Measurements from ENCODE around the gene ABHD16B. TPM values are rescaled to one million over a fixed set of nuclear protein-coding genes. Genes with fewer than 3 reads are reported as not detected.

ABHD16B gene
- total RNA-seq, 1 experiment from 2014 or later = 0.24 TPM

GRCh38 chr20:63890616-63891015, 29.3 kb downstream of the ABHD16B start:
- no peak for TF ChIP-seq CTCF (IDR thresholded peaks at IDR 0.05; ENCODE audit: unreplicated experiment)
- intact Hi-C loops (cut with micrococcal nuclease; ENCODE audit: unreplicated experiment) = loop anchor here (10.0 kb wide), 1 partner anchor 164 kb away; no protein-coding TSS in a partner anchor
- Mint-ChIP-seq H3K4me1 (ENCODE audit: low read depth, unreplicated experiment) (peaks cover 25% of the 10 kb centered on the region), H3K27me3 (ENCODE audit: unreplicated experiment) (no peaks in the 10 kb centered on the region), H3K36me3 (ENCODE audit: insufficient read depth, unreplicated experiment) (peaks cover 85% of the 10 kb centered on the region), H3K4me3 (ENCODE audit: low read depth, unreplicated experiment) (no peak overlapping the region), H3K9me3 (ENCODE audit: low read depth, unreplicated experiment) (no peaks in the 10 kb centered on the region), H3K27ac (ENCODE audit: unreplicated experiment) (no peak overlapping the region)
- BruUV-seq (replicated peaks) = no TSS peak
- no peak for DNase-seq
- CTCF ChIA-PET = interaction anchor here (0.7 kb wide), 1 partner anchor 130 kb away, joined by 3 read pairs; no protein-coding TSS in a partner anchor

GRCh38 chr20:63891061-63892002, 30.0 kb downstream of the ABHD16B start:
- Mint-ChIP-seq H3K4me1 (ENCODE audit: low read depth, unreplicated experiment) (peaks cover 30% of the 10 kb centered on the region), H3K27ac (ENCODE audit: unreplicated experiment) (no peak overlapping the region), H3K9me3 (ENCODE audit: low read depth, unreplicated experiment) (no peaks in the 10 kb centered on the region), H3K4me3 (ENCODE audit: low read depth, unreplicated experiment) (no peak overlapping the region), H3K36me3 (ENCODE audit: insufficient read depth, unreplicated experiment) (peaks cover 85% of the 10 kb centered on the region), H3K27me3 (ENCODE audit: unreplicated experiment) (no peaks in the 10 kb centered on the region)
- no peak for TF ChIP-seq CTCF (IDR thresholded peaks at IDR 0.05; ENCODE audit: unreplicated experiment)
- CTCF ChIA-PET = no interaction called here
- intact Hi-C loops (cut with micrococcal nuclease; ENCODE audit: unreplicated experiment) = loop anchor here (10.0 kb wide), 1 partner anchor 163 kb away; no protein-coding TSS in a partner anchor
- BruUV-seq (replicated peaks) = TSS peak; percentile 39
- DNase-seq = no peak

GRCh38 chr20:63892402-63892801, 31.1 kb downstream of the ABHD16B start:
- TF ChIP-seq CTCF (IDR thresholded peaks at IDR 0.05; ENCODE audit: unreplicated experiment) = no peak
- Mint-ChIP-seq H3K9me3 (ENCODE audit: low read depth, unreplicated experiment) (no peaks in the 10 kb centered on the region), H3K36me3 (ENCODE audit: insufficient read depth, unreplicated experiment) (peaks cover 83% of the 10 kb centered on the region), H3K4me3 (ENCODE audit: low read depth, unreplicated experiment) (no peak overlapping the region), H3K27ac (ENCODE audit: unreplicated experiment) (peak overlapping the region; percentile 48), H3K27me3 (ENCODE audit: unreplicated experiment) (no peaks in the 10 kb centered on the region), H3K4me1 (ENCODE audit: low read depth, unreplicated experiment) (peaks cover 39% of the 10 kb centered on the region)
- no TSS peak for BruUV-seq (replicated peaks)
- DNase-seq = no peak
- CTCF ChIA-PET = interaction anchor here (0.7 kb wide), 1 partner anchor 146 kb away, joined by 4 read pairs; no protein-coding TSS in a partner anchor
- intact Hi-C loops (cut with micrococcal nuclease; ENCODE audit: unreplicated experiment) = loop anchor here (10.0 kb wide), 1 partner anchor 162 kb away; no protein-coding TSS in a partner anchor

GRCh38 chr20:63893999-63894357, 32.7 kb downstream of the ABHD16B start:
- no peak for DNase-seq
- Mint-ChIP-seq H3K27ac (ENCODE audit: unreplicated experiment) (peak overlapping the region; percentile 60), H3K27me3 (ENCODE audit: unreplicated experiment) (no peaks in the 10 kb centered on the region), H3K4me3 (ENCODE audit: low read depth, unreplicated experiment) (peak overlapping the region; percentile 72), H3K36me3 (ENCODE audit: insufficient read depth, unreplicated experiment) (peaks cover 82% of the 10 kb centered on the region), H3K9me3 (ENCODE audit: low read depth, unreplicated experiment) (no peaks in the 10 kb centered on the region), H3K4me1 (ENCODE audit: low read depth, unreplicated experiment) (peaks cover 49% of the 10 kb centered on the region)
- no TSS peak for BruUV-seq (replicated peaks)
- CTCF ChIA-PET = interaction anchor here (0.6 to 1.1 kb wide), 2 partner anchors 22 to 28 kb away, joined by 5 to 8 read pairs; partner anchors contain the start of gene TPD52L2
- intact Hi-C loops (cut with micrococcal nuclease; ENCODE audit: unreplicated experiment) = loop anchor here (10.0 kb wide), 1 partner anchor 161 kb away; no protein-coding TSS in a partner anchor
- TF ChIP-seq CTCF (IDR thresholded peaks at IDR 0.05; ENCODE audit: unreplicated experiment) = no peak

Measured in Calu3 (cell line).